Measurements from ENCODE around the gene DPP8.
"Not testable (repeated sequence)": the region's sequence is repeated elsewhere in the genome, so short reads cannot be mapped to it uniquely, and the experiment has no call there.

- TF ChIP-seq POLR2A (IDR thresholded peaks at IDR 0.05; ENCODE audit: low read depth, low read length); TAF1 (IDR thresholded peaks at IDR 0.05; ENCODE audit: borderline replicate concordance, low read depth, low read length): not testable (repeated sequence)
These were observed 119.0 kb downstream of the DPP8 start for GRCh38 chr15:65398486-65398885.
